Measurements from ENCODE around the gene KLHDC10. TPM values are rescaled to one million over a fixed set of nuclear protein-coding genes. Genes with fewer than 3 reads are reported as not detected.
"Not testable (repeated sequence)": the region's sequence is repeated elsewhere in the genome, so short reads cannot be mapped to it uniquely, and the experiment has no call there.

The KLHDC10 gene
- total RNA-seq, 1 donor from 2014 or later: 27.0 TPM

DNA sequence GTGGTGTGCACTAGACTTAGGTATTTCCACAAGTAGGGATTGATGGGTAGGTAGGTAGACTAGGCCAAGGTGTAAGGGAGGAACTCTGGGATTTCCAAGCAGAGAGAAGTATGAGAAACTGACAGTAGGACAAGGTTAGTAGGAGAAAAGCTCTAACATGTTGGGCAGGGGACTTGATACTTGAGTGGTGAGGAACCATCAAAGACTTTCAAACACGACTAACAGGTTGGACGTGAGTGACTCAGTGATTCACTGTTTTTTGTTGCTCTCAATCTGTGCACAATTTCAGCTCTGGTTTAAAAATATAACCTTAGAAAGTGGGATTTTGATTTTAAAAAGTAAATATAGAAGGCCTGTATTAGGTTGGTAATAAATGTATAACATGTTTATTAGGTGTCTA lies 44.4 kb downstream of the KLHDC10 start:
- TF ChIP-seq, protein P1, sequence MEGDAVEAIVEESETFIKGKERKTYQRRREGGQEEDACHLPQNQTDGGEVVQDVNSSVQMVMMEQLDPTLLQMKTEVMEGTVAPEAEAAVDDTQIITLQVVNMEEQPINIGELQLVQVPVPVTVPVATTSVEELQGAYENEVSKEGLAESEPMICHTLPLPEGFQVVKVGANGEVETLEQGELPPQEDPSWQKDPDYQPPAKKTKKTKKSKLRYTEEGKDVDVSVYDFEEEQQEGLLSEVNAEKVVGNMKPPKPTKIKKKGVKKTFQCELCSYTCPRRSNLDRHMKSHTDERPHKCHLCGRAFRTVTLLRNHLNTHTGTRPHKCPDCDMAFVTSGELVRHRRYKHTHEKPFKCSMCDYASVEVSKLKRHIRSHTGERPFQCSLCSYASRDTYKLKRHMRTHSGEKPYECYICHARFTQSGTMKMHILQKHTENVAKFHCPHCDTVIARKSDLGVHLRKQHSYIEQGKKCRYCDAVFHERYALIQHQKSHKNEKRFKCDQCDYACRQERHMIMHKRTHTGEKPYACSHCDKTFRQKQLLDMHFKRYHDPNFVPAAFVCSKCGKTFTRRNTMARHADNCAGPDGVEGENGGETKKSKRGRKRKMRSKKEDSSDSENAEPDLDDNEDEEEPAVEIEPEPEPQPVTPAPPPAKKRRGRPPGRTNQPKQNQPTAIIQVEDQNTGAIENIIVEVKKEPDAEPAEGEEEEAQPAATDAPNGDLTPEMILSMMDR (IDR thresholded peaks at IDR 0.05; ENCODE audit: borderline replicate concordance): no peak
- no peak for DNase-seq
- intact Hi-C loops (cut with micrococcal nuclease): no loop called here

DNA sequence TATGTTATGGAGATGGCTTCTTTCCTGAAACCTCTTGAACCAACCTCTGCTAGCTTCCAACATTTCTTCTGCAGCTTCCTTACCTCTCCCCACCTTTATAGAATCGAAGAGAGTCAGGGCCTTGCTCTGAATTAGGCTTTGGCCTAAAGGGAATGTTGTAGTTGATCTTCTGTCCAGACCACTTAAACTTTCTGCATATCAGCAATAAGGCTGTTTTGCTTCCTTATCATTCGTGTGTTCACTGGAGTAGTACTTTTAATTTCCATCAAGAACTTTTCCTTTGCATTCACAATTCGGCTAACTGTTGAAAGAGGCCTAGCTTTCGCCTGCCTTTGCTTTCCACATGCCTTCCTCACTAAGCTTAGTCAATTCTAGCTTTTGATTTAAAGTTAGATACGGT lies 48.0 kb downstream of the KLHDC10 start:
- no peaks in the 10 kb centered on the region for H3K27me3 ChIP-seq (ENCODE audit: low read depth)
- intact Hi-C loops (cut with micrococcal nuclease): no loop called here
- no peak for DNase-seq
- no peaks in the 10 kb centered on the region for H3K4me1 ChIP-seq
- no peaks in the 10 kb centered on the region for H3K9me3 ChIP-seq (replicated peaks)
- no peak overlapping the region for H3K4me3 ChIP-seq
- no peak overlapping the region for H3K27ac ChIP-seq (replicated peaks)
- TF ChIP-seq, protein P1 (IDR thresholded peaks at IDR 0.05; ENCODE audit: borderline replicate concordance): no peak
- peaks cover 41% of the 10 kb centered on the region for H3K36me3 ChIP-seq

More for the DNA sequence above, 44.4 kb downstream of the KLHDC10 start:
- H3K9me3 ChIP-seq (replicated peaks): no peaks in the 10 kb centered on the region
- H3K27me3 ChIP-seq (ENCODE audit: low read depth): no peaks in the 10 kb centered on the region
- H3K27ac ChIP-seq (replicated peaks): no peak overlapping the region
- H3K4me3 ChIP-seq: no peak overlapping the region
- H3K36me3 ChIP-seq: peaks cover 7% of the 10 kb centered on the region
- no peaks in the 10 kb centered on the region for H3K4me1 ChIP-seq

GRCh38 chr7:130118801-130119200 lies 48.5 kb downstream of the KLHDC10 start:
- H3K27ac ChIP-seq (replicated peaks): no peak overlapping the region
- H3K36me3 ChIP-seq: peaks cover 46% of the 10 kb centered on the region
- H3K4me1 ChIP-seq: no peaks in the 10 kb centered on the region
- H3K27me3 ChIP-seq (ENCODE audit: low read depth): no peaks in the 10 kb centered on the region
- H3K9me3 ChIP-seq (replicated peaks): no peaks in the 10 kb centered on the region
- no peak overlapping the region for H3K4me3 ChIP-seq
- TF ChIP-seq, protein P1 (IDR thresholded peaks at IDR 0.05; ENCODE audit: borderline replicate concordance): no peak
- no peak for DNase-seq
- intact Hi-C loops (cut with micrococcal nuclease): no loop called here

DNA sequence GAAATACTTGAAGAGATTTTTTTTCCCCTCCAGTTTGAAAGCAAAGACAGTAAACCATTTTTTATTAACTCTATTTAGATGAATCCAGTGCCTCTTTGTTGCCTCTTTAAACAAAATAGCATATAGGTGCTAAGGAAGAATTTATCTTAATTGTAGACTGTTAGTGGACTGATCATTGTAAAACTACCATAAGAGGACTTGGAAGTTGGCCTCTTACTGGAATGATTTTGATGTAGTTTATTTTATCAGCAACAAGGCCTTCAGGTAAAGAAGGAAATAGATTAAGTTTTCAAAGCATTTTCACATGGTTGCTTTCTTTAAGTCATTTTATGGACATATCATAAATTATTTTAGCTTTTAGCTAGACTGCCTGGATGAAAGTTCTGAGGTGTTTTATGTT lies 53.2 kb downstream of the KLHDC10 start:
- Histone ChIP-seq H3K36me3 (peaks cover 81% of the 10 kb centered on the region), H3K27ac (replicated peaks) (no peak overlapping the region), H3K4me3 (no peak overlapping the region), H3K27me3 (ENCODE audit: low read depth) (no peaks in the 10 kb centered on the region), H3K9me3 (replicated peaks) (no peaks in the 10 kb centered on the region), H3K4me1 (peaks cover 15% of the 10 kb centered on the region)
- intact Hi-C loops (cut with micrococcal nuclease): no loop called here
- DNase-seq: no peak
- TF ChIP-seq, protein P1 (IDR thresholded peaks at IDR 0.05; ENCODE audit: borderline replicate concordance): no peak

DNA sequence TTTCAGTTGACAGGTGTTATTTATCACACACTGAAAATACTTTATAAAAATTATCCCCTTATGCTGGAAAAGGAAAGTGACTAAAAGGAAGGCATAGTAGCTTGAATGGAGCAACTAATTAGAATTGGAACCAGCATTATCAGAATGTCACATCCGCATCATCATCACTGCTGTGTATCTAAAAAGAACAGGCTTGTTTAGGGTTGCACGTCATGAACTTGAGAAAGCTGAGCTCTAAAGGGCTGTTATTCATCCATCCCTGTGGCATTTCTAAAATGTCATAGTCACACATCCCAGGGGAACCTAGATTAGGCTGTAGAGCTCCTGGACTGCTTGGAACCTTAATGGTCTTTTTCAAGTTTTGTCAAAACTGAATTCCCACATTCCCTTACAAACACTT lies 54.4 kb downstream of the KLHDC10 start:
- no peaks in the 10 kb centered on the region for H3K9me3 ChIP-seq (replicated peaks)
- no peak overlapping the region for H3K4me3 ChIP-seq
- H3K27ac ChIP-seq (replicated peaks): no peak overlapping the region
- intact Hi-C loops (cut with micrococcal nuclease): no loop called here
- peaks cover 85% of the 10 kb centered on the region for H3K36me3 ChIP-seq
- H3K27me3 ChIP-seq (ENCODE audit: low read depth): no peaks in the 10 kb centered on the region
- DNase-seq: no peak
- TF ChIP-seq, protein P1 (IDR thresholded peaks at IDR 0.05; ENCODE audit: borderline replicate concordance): no peak
- H3K4me1 ChIP-seq: peaks cover 15% of the 10 kb centered on the region

- Histone ChIP-seq H3K36me3 (peaks cover 87% of the 10 kb centered on the region), H3K27ac (replicated peaks) (peak overlapping the region; percentile 29), H3K4me1 (peaks cover 15% of the 10 kb centered on the region)
- DNase-seq; intact Hi-C loops (cut with micrococcal nuclease); H3K9me3 ChIP-seq (replicated peaks); H3K27me3 ChIP-seq (ENCODE audit: low read depth); H3K4me3 ChIP-seq: not testable (repeated sequence)
Observed at GRCh38 chr7:130126840-130127239, 56.5 kb downstream of the KLHDC10 start.
